Activated CD4-positive, alpha-beta T cell treated with anti-CD3 and anti-CD28 coated beads, Interleukin-2, amount 50 U/mL, for 24 hours (primary cell): Measurements from ENCODE around the gene SLIT3.

Experiments used
- DNase-seq, 2 donors: peaks; one replicate each; pipeline ENCODE4 v3.0.0-alpha.2; 2020; ENCODE audit warnings: low read depth in 1 of 2, low spot score in 1 of 2

Gene SLIT3

DNA sequence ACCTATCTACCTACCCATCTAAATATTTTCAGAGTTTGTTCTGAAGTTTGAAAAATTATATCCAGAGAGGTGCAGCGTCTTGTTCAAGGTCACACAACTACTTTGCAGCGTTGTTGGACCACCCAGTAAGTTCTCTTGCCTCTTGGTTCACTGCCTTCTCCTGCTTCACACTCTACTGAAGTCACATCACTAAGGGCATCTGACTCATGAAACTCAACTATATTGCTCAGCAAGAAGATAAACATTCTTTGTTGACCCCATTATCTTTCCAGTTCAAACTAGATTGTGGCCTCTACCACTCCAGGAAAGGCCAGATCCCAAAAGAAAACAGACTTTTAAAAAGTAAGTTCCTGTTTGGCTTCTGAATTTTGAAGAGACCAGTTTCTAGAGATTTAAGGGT is 326.9 kb downstream of the SLIT3 start:
- DNase-seq, result no peak

DNA sequence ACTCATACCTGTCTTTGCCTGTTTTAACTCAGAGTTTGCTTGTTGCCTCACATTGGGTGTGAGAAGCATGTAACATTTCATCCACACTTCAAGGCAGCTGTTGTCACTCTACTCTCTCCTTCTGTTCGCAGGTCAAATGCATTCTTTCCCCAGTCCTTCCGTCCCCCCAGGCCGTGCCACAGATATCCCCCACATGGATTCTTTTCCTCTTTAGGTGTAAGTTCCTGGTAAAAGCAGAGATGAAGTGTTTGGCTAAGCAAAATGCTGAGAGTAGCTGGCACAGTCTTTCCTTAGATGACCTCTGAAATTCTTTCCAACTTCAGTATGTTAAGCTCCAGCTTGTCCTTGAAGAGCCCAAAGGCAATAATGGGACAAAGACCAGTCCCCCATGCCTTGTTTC is 328.2 kb downstream of the SLIT3 start:
- DNase-seq, result no peak

DNA sequence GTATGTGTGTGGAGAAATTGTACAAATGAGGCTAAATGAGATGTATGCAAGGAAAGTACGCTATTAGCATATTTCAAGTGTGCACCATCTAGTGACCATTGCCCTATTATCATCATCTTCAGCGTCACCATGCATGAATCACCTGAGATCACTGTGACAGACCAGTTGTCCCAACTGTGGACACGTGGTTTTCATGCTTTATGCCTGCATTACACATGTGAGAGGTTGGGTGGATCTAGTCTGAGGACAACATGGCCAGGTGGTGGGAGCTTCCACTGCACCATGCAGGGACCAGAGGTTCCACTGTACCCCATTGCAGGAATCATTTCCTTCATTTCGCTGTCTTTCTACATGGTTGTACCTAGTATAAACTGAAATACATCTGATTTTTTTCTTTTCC is 329.8 kb downstream of the SLIT3 start:
- DNase-seq, result no peak

GRCh38 chr5:168969326-168969886 is 331.5 kb downstream of the SLIT3 start:
- DNase-seq, result no peak

- DNase-seq, result no peak
These were observed 332.9 kb downstream of the SLIT3 start for GRCh38 chr5:168967882-168968620.

- DNase-seq, result no peak
These were observed 335.3 kb downstream of the SLIT3 start for GRCh38 chr5:168965638-168966037.

- DNase-seq, result no peak
These were observed 336.8 kb downstream of the SLIT3 start for GRCh38 chr5:168964182-168964581.

DNA sequence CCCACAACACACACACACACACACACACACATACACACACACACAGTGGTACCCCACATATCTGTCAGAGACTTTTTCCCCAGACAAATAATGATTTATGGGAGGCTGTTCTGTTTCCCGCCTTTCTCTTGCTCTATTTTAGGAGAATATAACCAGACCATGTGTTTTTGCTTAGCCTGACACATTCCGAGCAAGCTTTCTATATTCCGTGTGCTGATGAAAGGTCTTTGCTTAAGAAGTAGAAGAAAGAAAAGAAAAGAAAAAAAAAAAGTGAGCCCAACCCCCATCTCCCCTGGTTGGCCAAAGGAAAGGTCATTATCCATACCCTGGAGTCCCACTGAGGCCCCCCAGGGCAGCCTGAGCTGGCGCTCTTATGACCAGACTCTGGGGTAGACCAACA is 338.6 kb downstream of the SLIT3 start:
- no peak for DNase-seq

GRCh38 chr5:168961681-168962080 is 339.3 kb downstream of the SLIT3 start:
- no peak for DNase-seq

- no peak for DNase-seq
These were observed 340.4 kb downstream of the SLIT3 start for GRCh38 chr5:168960497-168960896.

- DNase-seq, result no peak
These were observed 347.6 kb downstream of the SLIT3 start for GRCh38 chr5:168953351-168953750.

DNA sequence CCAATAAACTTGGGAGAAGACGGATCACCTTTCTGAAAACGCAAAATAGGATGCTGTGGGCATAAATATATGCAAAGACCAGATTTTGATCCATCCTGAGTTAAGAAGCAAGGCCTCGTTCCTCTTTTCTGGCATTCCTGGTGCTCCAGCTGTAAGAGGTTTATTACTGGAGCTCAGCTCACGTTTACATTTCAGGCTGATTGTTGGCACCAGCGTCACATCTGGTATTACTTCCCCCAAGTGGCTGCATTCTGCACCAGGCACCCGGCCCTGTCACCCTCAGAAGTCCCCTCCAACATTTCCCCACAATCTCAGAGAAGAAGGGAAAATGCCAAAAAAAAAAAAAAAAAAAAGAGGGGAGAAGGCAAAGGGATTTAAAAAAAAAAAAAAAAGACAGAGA is 348.7 kb downstream of the SLIT3 start:
- DNase-seq, result no peak

- no peak for DNase-seq
These were observed 349.2 kb downstream of the SLIT3 start for GRCh38 chr5:168951769-168952168.

DNA sequence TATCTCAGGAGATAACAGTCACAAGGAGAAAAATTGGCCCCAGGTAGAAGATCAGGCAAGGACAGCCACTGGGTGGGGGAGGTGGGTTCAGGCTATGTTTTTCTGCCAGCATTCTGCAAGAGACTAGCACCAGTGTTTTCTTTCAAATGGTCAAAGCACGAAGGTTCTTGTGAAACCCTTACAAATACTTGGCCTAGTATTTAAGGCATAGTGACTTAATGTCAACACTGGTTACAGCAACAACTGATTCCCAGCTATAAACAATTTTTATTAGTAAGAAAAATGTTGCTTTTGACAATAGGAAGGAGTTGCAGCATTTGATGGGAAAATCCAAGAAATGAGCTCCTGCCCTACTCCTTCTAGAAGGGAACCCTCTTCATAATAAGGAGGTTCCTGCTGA is 349.6 kb downstream of the SLIT3 start:
- DNase-seq, result no peak

- no peak for DNase-seq
These were observed 350.5 kb downstream of the SLIT3 start for GRCh38 chr5:168950241-168950951.

DNA sequence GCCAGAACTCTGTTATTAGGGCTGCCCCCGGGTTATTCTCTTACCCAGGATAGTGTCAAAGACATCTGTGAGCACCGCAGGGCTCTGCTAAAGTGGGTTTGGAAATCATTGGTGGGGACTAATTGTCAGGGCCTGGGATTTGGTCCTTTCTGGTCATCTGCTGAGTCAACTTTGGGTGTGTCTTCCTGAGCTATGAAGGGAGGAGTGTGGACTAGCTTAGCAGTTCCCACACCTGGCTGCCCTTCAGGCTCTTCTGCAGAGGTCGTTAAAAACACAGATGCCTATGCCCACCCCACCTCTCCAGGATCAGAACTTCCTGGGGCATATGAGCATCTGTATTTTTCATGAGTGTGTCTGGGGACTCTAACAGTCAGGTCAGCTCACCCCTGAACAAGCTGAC is 352.2 kb downstream of the SLIT3 start:
- DNase-seq, result no peak

- peak in 1 of 2 donors; percentile 24 for DNase-seq
These were observed 353.6 kb downstream of the SLIT3 start for GRCh38 chr5:168947212-168947868.

DNA sequence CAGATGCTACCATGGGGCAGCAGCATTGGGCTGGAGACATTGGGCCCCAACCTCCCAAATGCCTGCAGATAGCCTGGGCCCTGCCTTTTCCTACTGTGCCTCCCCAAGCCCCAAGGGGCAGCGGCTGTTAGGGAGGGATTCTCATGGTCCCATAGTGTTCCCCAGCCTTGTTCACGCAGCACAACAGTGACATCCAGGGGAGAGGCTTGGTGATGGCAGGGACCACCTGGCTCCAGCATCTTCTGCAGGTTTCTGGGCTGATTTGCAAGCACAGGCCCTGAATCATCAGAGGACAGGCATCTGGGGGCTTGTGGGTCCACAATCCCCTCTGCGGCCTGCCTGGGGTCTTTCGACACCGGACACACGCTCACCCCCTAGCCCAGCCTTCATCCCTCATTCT is 354.6 kb downstream of the SLIT3 start:
- no peak for DNase-seq

DNA sequence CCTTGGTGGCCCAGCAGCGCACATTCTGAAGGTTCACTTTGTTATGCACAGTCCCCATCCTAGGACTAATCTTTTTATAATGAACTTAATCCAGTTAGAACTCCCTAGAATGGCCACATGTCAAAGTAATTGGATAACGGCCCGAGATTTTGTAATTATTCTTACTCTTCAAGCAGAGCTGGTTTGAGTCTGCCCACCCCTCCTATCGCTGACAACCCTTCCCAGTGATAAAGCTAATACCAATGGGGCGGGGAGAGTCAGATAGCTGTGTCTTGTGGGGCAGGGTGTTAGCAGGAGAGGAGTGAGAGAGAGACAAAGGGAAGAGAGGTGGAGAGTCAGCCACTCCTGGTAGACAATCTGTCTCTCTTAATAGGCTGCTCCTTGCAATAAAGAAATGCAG is 356.9 kb downstream of the SLIT3 start:
- no peak for DNase-seq

GRCh38 chr5:168943091-168943884 is 357.7 kb downstream of the SLIT3 start:
- no peak for DNase-seq

GRCh38 chr5:168941901-168942300 is 359.0 kb downstream of the SLIT3 start:
- no peak for DNase-seq
